Measurements from ENCODE around the gene SAA4.
A peak's percentile ranks its signal among the peaks of the same experiment; 100 is the strongest.
"Not testable (repeated sequence)": the region's sequence is repeated elsewhere in the genome, so short reads cannot be mapped to it uniquely, and the experiment has no call there.

The SAA4 gene

GRCh38 chr11:18236664-18237356, at the start of gene SAA4:
Gene SAA4, minus strand, starts transcription at chr11:18236802. Its CDS starts 876 bp downstream, at chr11:18235926.
- DNase-seq = no peak

- no peak for DNase-seq
These were observed 49.2 kb upstream of the SAA4 start for GRCh38 chr11:18285841-18286240.

- DNase-seq = no peak
These were observed 46.0 kb upstream of the SAA4 start for GRCh38 chr11:18282626-18283025.

GRCh38 chr11:18280438-18281045, 43.9 kb upstream of the SAA4 start:
- peak; percentile 35 for DNase-seq

- DNase-seq = no peak
These were observed 41.1 kb upstream of the SAA4 start for GRCh38 chr11:18277565-18278271.

- DNase-seq = no peak
These were observed 34.6 kb upstream of the SAA4 start for GRCh38 chr11:18271206-18271605.

- no peak for DNase-seq
These were observed 33.5 kb upstream of the SAA4 start for GRCh38 chr11:18270102-18270501.

GRCh38 chr11:18269252-18269651, 32.6 kb upstream of the SAA4 start:
- DNase-seq = not testable (repeated sequence)

GRCh38 chr11:18267335-18268133, 30.9 kb upstream of the SAA4 start:
- not testable (repeated sequence) for DNase-seq

- no peak for DNase-seq
These were observed 29.3 kb upstream of the SAA4 start, which contains the start of gene SAA1 for GRCh38 chr11:18265949-18266348. Gene SAA1, plus strand, starts transcription at chr11:18266264. Its CDS starts 624 bp downstream, at chr11:18266888.

- DNase-seq = no peak
These were observed 28.3 kb upstream of the SAA4 start for GRCh38 chr11:18264677-18265555.

GRCh38 chr11:18264035-18264434, 27.4 kb upstream of the SAA4 start:
- DNase-seq = peak; percentile 50

- not testable (repeated sequence) for DNase-seq
These were observed 26.2 kb upstream of the SAA4 start for GRCh38 chr11:18262681-18263350.

- no peak for DNase-seq
These were observed 25.1 kb upstream of the SAA4 start for GRCh38 chr11:18261721-18262120.

GRCh38 chr11:18259259-18259658, 22.7 kb upstream of the SAA4 start:
- no peak for DNase-seq

GRCh38 chr11:18254781-18255361, 18.3 kb upstream of the SAA4 start:
- no peak for DNase-seq

- DNase-seq = no peak
These were observed 17.3 kb upstream of the SAA4 start for GRCh38 chr11:18253778-18254338.

GRCh38 chr11:18253233-18253632, 16.6 kb upstream of the SAA4 start:
- DNase-seq = no peak

- DNase-seq = no peak
These were observed 12.0 kb upstream of the SAA4 start, which contains the start of gene SAA2 for GRCh38 chr11:18248561-18248960. Gene SAA2, minus strand, starts transcription at chr11:18248668. Its CDS starts 657 bp downstream, at chr11:18248011.

- DNase-seq = not testable (repeated sequence)
These were observed 10.6 kb upstream of the SAA4 start for GRCh38 chr11:18247191-18247581.
